LNCaP clone FGC (cell line): ENCODE data around the gene RNF225.

Source experiments
- DNase-seq: peaks from one replicate; pipeline ENCODE4 v3.0.0-alpha.2; 2011; ENCODE audit warnings: low read depth
- H3K4me3 ChIP-seq: 2 replicates; pipeline ENCODE4 v1.5.1; 2011; ENCODE audit warnings: mild to moderate bottlenecking, low read depth, low read length, control low read depth
- TF ChIP-seq, protein P1 (sequence below): IDR thresholded peaks from 2 replicates; pipeline ENCODE4 v1.5.1; 2012; ENCODE audit warnings: mild to moderate bottlenecking; ENCODE audit not compliant: control insufficient read depth, insufficient read depth; ENCODE audit errors: extremely low read depth

RNF225 gene

GRCh38 chr19:58407658-58408151 lies 12.2 kb downstream of the RNF225 start:
- H3K4me3 ChIP-seq, result peak overlapping the region; percentile 78
- DNase-seq, result no peak
- TF ChIP-seq, protein P1, sequence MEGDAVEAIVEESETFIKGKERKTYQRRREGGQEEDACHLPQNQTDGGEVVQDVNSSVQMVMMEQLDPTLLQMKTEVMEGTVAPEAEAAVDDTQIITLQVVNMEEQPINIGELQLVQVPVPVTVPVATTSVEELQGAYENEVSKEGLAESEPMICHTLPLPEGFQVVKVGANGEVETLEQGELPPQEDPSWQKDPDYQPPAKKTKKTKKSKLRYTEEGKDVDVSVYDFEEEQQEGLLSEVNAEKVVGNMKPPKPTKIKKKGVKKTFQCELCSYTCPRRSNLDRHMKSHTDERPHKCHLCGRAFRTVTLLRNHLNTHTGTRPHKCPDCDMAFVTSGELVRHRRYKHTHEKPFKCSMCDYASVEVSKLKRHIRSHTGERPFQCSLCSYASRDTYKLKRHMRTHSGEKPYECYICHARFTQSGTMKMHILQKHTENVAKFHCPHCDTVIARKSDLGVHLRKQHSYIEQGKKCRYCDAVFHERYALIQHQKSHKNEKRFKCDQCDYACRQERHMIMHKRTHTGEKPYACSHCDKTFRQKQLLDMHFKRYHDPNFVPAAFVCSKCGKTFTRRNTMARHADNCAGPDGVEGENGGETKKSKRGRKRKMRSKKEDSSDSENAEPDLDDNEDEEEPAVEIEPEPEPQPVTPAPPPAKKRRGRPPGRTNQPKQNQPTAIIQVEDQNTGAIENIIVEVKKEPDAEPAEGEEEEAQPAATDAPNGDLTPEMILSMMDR, result no peak

DNA sequence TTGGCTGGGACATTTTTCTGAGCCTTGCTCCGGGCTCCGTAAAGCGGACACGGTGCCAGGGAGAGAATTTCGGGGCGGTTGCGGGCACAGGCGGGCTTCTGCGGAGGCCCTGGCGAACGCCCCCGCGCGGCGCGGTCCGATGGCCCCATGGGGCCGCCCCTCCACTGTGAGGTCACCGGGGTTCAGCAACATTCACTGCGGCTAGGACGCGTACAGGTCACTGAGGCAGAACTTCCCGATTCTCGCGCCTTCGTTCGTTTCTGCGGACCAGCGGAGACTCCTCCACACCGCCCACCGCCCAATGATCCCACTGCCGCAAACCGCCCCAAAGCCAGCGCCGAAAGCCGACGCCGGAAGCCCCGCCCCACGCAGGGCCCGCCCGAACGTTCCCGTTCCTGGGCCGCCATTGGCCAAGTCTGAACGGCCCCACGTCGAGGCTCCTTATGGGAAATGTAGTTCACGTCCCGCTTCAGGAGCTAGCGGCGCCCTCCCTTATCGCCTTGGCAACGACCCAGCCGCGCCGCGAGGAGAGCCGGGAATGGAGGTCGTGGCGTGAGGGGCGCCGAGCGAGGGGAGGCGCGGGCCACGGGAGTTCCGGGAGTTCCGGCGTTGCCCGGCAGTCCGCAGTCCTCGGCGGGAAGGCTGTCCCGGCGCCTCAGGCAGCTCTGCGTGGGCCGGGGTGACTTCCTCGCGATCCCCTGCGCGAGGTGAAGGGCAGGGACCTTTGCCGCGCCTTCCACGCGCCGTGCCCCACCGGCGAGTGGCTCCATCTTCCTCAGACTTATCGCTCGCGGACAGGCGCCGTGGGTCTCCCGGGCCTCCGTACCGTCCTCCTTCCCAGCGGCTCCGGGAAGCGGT lies 12.9 kb downstream of the RNF225 start, which contains the start of gene ZNF584:
Gene ZNF584, plus strand, starts transcription at position 498 of the 858 bp plus-strand sequence. CDS start 499 bp downstream, outside the sequence.
- peak; percentile 63 for DNase-seq
- TF ChIP-seq, protein P1, result no peak
- peak within 1 kb of the TSS; percentile 78 for H3K4me3 ChIP-seq

DNA sequence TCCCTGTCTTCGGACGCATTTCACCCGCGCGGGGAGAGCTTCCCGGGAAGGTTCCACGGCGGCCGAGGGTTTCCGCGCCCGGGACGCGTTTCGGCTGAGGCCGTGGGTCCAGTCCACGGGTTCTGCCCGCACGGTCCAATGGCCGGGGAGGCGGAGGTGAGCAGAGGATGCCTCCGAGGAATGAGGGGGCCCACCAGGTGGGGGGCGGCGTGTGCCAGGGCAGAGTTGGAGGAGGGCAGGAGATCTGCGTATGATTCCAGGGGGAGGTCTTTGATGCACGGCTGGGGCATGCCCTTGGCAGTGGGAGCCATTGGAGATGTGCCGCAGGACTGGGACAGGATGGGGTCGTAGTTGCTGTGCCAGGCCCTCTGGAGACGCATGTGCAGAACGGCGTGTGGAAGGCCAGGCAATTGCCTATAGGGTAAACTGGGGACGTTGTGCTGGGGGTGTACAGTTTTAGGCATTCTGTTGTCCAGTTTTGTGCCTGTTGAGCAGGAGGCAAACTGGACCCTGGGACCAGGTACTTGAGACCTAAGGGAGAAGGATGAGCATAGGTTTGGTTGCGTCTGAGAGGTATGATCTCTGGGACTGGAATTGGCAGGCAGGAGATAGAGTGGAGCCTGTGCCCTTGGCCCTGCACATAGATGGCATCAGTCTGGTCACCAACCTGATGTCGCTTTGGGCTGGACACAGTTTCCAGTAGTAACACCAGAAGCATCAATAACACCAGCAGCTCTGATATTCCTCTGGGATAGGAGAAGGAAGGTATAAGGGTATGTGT lies 13.7 kb downstream of the RNF225 start:
- peak overlapping the region; percentile 78 for H3K4me3 ChIP-seq
- no peak for DNase-seq
- TF ChIP-seq, protein P1, result no peak

GRCh38 chr19:58416604-58417003 lies 21.1 kb downstream of the RNF225 start:
- DNase-seq, result no peak
- TF ChIP-seq, protein P1, result no peak

GRCh38 chr19:58417071-58417470 lies 21.6 kb downstream of the RNF225 start:
- TF ChIP-seq, protein P1, result no peak
- DNase-seq, result no peak
- H3K4me3 ChIP-seq, result no peak overlapping the region

More at GRCh38 chr19:58416604-58417003, 21.1 kb downstream of the RNF225 start:
- no peak overlapping the region for H3K4me3 ChIP-seq

DNA sequence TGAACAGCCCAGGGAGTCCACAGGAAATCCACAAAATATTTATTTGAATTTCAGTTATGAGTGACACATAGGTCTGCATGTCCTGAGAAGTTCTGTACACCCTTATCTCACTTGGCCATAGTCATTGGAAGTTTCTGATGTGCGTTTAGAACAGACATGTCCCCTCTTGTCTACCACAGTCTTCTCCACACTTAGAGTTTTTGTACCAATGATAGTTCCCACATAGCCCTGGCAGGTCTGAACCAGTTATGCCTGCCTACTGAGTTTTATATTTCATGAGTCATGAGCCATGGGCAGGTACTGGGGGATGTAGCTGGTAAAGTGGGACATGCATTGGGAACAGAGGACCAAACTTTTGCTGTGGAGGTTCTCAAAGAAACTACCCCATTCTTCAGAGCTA lies 33.2 kb downstream of the RNF225 start:
- TF ChIP-seq, protein P1, result no peak
- DNase-seq, result no peak
- H3K4me3 ChIP-seq, result no peak overlapping the region
